HG03095 (cell line): ENCODE results near the gene ABCG1.
"Not testable (repeated sequence)": the region's sequence is repeated elsewhere in the genome, so short reads cannot be mapped to it uniquely, and the experiment has no call there.

Experiments used
- ATAC-seq: cut with Tn5 transposase; IDR thresholded peaks from one replicate; pipeline ENCODE4 v1.9.1; 2021; ENCODE audit warnings: moderate library complexity; ENCODE audit not compliant: unreplicated experiment

Gene ABCG1

DNA sequence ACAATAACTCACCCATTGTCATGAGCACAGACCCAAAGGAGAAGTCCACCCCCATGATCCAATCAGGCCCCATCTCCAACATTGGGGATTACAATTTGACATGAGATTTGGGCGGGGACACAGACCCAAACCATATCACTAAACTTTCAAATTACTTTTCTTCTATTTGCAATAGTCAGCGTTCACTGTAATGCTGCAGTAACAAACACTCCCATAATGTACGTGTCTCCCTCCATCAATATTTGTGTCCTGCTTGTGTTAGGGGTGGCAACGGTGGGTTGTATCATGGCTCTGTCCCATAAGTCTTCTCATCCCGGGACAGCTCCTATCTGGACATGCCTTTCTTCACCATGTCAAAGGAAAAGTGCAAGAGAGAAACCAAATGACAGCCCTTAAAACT is 70.0 kb downstream of the ABCG1 start:
- ATAC-seq: no peak

DNA sequence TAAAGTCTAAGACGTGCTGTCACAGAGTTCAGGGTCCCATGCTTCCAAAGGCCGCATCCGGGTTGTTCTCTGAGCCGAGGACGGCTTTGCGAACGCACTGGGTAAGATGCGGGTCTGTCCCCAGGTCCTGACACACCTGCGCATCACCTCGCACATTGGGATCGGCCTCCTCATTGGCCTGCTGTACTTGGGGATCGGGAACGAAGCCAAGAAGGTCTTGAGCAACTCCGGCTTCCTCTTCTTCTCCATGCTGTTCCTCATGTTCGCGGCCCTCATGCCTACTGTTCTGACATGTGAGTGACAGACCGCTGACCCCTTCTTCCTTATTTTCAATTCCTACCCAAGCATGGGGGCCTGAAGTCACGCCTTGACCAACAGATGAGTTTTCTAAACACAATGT is 71.0 kb downstream of the ABCG1 start:
- no peak for ATAC-seq

DNA sequence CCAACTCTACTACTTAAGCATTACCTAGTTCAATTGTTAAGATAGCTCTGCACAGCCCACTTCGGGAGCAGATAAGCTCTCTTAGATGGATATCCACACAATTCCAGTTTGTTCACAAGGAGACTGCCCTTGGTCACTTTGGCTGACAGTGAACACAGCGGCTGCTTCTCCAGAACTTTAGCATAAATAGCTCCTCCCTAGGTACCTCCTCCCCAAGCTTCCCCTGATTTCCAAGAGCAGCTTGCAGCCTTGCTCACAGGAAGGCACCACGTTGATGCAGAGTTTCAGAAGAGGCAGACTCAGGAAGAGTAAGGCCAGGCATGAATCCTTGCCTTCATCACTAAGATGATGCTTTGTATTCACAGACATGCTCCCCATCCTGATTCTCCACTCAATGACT is 71.6 kb downstream of the ABCG1 start:
- no peak for ATAC-seq

DNA sequence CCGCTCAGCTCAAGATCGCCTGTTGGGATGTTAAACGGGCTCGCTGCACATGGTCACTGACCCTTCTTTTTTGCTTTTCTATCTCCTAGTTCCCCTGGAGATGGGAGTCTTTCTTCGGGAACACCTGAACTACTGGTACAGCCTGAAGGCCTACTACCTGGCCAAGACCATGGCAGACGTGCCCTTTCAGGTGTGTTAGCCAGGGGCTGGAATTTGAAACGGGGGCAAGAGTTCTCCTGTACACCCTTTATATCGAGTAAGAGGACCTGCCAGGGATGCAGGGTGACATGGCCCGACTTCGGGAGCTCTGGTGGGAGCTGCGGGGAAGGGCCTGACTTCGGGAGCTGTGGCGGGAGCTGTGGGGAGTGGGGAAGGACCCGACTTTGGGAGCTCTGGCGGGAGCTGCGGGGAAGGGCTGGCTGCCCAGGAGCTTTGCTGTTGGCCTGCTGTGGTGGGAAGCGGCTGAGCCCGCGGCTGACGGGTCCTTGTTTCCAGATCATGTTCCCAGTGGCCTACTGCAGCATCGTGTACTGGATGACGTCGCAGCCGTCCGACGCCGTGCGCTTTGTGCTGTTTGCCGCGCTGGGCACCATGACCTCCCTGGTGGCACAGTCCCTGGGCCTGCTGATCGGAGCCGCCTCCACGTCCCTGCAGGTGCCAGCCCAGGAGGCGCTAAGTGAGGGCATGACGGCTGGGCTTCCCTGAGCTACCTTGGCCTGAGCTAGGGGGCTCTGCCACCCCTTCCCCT is 72.2 kb downstream of the ABCG1 start:
- ATAC-seq: no peak

DNA sequence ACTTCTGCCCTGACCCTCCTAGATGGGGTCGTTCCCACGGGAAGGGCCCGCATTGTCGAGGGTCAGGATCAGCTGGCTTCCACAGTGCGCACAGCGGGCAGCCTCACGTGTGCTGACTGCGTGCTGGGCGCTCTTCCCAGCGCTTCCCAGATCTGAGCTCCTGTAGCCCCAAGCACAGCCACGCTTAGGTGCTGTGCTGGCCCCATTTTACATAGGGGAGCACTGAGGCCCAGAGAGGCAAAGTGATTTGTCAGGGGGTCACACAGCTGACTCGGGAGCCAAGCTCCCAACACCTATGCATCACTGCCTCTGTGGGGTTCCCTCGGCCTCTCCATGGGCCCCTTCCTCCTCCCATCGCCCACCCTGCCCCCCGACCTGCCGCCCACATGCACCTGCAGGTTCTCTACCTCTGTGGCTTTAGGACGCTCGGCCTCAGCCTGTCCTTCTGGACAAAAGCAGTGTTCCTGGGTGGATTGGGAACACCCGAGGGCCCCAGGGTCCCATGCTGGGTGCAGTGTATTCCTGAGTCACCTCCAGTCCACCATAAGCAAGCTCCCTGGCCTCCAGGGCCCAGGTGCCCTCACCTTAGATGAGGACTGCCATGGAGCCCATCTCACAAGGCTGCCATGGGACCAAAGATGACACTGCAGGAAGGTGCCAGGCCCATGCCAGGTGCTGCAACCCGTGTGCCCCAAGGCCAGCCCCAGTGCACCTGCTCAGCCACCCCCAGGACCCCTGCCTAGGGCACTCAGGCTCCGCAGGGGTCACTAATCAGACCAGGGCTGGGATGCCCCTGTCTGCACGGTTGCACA is 73.0 kb downstream of the ABCG1 start:
- no peak for ATAC-seq

DNA sequence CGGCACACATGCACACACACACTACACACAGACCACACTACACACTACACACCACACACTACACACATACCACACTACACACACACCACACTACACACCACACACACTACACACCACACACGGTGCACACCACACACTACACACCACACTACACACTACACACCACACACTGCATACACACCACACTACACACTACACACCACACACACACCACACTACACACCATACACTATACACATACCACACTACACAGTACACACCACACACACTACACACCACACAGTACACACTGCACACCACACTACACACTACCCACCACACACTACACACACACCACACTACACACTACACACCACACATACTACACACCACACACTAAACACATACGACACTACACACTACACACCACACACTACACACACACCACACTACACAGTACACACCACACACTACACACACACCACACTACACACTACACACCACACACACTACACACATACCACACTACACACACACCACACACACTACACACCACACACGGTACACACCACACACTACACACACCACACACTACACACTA is 73.7 kb downstream of the ABCG1 start:
- ATAC-seq: not testable (repeated sequence)

DNA sequence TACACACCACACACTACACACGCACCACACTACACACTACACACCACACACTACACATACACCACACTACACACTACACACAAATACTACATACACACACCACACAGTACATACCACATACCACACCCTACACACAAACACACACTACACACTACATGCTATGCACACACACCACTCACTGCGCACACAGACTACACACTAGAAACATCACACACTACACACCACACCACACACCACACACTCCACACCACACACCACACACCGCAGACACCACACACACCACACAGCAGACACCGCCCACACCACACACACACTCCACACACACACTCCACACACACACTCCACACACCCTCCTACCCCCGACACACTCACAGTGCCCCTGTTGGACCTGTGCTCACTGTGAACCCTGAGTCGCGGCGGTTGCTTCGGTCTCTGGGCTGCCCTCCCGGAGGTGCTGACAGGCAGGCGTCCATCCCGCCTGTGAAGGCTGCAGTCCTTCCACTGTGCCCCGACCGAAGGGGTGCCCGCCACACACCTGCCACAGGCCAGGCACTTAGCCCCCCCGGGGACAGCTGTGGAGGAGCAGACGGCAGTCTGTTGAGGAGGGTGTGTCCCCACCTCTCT is 74.8 kb downstream of the ABCG1 start:
- no peak for ATAC-seq

DNA sequence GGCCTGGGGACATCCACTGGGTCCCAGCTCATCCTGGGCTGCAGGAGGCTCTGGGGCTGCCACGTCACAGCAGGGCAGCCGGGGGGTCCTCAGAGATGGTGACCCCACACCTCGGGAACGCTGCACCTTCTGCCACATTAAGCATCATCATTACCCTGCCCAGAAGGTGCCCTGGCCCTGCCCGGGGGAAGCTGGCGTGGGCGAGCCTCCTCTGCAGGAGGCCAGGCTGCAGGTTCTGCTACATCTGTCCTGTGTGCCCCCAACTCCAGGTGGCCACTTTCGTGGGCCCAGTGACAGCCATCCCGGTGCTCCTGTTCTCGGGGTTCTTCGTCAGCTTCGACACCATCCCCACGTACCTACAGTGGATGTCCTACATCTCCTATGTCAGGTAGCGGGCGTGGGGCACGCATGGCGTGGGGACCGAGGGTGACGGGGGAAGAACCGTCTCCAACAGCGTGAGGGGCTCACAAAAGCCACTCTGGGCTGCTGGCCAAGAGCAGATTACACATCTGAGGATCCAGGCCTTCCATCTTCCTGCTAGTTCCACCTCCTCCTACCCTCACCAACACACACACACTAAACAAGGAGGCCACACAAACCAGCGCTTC is 75.4 kb downstream of the ABCG1 start:
- ATAC-seq: no peak

DNA sequence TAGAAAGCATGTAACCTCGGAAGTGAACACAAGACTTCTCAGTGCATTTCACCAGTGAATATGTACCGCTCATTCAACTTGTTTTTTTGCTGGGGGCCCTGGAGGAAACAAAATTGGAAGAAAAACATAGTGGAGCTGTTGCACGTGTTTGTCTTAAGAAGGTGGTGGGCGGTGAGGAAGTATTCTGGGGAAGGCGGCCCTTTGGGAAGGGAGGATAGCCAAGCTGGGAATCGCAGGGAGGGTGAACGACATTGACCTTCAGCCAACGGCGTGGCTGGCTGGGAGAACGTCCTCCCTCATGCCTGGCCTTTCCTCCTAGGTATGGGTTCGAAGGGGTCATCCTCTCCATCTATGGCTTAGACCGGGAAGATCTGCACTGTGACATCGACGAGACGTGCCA is 76.9 kb downstream of the ABCG1 start:
- no peak for ATAC-seq

DNA sequence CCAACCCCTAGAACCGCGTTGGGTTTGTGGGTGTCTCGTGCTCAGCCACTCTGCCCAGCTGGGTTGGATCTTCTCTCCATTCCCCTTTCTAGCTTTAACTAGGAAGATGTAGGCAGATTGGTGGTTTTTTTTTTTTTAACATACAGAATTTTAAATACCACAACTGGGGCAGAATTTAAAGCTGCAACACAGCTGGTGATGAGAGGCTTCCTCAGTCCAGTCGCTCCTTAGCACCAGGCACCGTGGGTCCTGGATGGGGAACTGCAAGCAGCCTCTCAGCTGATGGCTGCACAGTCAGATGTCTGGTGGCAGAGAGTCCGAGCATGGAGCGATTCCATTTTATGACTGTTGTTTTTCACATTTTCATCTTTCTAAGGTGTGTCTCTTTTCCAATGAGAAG is 77.6 kb downstream of the ABCG1 start:
- ATAC-seq: no peak

DNA sequence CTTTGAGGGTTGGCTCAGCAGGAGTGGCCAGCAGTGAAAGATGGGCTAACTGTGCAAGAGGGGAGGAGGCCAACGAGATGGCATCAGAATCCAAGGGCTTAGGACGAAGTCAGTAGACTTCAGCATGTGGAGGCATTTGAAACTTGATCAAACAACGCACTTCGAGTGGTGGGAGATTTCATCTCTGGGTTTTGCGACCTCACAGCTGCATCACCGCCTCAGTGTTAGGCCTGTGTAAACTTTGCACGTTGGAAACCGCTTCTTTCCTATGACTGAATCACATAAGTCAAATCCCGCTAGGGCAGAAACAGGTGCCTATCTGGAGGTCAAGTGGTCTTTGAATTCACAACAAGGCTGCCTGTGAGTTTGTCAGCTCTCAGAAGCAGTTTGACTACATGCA is 78.4 kb downstream of the ABCG1 start:
- ATAC-seq: no peak

DNA sequence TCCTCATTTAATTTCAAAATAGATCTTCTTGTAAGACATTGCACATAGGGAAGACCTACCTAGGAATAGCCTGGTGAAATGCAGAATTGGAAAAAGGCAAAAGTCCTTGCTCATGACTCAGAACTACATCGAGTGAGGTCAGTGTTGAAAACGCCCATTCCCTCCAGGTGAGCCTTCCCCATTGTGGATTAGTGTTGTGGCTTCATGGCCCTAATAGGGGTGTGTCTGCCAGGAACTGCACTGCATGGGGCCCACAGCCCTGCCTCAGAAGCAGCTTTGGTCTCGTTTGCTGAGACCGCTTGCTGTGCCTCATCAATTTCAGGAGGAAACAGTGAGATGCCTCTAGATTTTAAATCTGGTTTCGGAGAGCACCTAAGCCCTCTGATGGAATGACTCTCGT is 79.3 kb downstream of the ABCG1 start:
- no peak for ATAC-seq

DNA sequence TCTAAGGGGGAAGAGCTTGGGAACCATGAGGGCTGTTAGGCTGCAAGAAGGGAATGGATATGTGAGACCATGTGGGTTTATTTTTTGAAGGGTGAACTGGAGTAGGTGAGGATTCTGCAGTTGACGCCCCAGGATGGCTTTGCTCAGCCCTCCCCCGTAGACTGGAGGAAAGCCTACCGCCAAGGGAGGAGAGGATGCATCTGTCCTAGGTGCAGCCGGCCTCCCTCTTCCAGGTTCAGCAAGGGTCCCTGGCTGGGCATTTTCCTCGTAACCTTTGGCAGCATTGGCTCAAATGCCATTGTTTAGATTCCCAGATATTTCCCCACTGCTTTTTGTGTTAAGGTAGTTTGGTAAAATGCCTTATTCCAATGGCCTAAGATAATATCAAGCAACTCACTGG is 79.7 kb downstream of the ABCG1 start:
- no peak for ATAC-seq

DNA sequence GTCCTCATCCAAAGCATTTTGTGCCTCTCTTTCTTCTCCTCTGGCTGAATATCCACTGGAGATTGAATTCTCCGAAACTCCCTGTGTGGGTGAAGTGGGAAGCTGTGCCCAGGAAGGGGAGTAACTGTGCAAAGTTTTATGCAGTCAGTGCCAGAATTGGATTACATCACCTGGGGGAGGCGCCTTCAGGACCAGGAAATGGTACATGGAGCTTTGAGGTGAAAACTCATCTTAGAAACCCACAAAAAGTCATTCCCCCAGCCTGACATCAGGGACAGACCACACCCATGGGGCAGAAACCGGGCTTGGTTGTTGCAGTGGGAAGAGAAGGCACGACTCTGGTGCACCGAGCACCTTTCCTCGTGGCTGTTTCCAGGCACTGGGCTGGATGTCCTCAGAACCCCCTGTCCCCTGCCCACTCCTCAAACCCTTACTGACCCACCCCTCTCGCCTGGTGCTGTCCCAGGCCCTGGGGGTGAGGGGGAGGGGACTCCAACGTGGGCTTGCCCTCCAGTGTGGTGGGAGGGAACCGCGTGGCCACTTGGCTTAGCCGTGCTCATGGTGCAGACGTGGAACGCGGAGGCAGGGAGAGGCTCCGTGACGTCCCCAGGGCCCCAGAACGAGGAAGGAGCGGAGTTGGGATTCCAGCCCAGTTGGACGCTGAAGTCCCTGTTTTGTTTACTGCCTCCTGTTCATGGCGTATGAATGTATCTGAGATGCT is 80.5 kb downstream of the ABCG1 start:
- ATAC-seq: no peak

DNA sequence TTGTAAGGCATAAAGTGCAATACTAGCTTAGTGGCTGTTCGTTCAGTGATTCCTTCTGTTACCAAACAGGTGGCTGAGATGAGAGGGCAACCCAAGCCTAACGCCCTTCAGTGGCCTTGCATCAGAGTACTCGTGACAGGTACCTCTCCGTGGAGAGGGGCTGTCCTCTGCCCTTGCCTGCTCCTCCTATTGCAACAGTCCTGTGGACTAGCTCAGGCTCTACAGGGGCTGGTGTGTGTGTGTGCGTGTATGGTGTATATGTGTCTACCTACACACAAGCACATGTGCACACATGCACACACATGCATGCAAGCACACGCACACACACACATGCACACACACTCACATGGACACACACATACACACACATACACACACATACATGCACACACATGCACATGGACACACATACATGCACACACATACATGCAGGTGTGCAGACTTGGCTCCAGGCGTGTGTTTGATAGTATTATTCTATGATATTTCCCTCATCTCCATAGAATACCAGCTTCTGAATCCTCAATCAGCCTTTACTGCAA is 81.2 kb downstream of the ABCG1 start:
- no peak for ATAC-seq

DNA sequence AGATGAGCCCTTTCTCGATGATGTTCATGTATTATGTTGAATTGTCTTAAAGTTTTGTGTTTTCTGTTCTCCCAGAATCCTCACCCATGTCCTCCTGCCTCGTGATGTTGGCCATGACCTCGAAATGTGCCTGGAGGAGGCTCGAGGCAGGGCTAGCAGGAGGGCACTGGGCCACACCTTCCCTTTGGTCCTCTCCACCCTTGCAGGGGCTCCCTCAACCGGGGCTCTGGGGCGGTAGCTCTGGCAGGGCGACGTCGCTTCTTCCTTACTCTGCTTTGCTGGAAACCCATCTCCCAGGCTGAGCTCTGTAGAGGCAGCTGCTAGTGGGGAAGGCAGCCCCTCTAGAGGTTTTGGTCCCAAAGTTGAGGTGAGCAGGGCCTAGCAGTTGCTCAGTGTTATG is 82.0 kb downstream of the ABCG1 start:
- no peak for ATAC-seq

DNA sequence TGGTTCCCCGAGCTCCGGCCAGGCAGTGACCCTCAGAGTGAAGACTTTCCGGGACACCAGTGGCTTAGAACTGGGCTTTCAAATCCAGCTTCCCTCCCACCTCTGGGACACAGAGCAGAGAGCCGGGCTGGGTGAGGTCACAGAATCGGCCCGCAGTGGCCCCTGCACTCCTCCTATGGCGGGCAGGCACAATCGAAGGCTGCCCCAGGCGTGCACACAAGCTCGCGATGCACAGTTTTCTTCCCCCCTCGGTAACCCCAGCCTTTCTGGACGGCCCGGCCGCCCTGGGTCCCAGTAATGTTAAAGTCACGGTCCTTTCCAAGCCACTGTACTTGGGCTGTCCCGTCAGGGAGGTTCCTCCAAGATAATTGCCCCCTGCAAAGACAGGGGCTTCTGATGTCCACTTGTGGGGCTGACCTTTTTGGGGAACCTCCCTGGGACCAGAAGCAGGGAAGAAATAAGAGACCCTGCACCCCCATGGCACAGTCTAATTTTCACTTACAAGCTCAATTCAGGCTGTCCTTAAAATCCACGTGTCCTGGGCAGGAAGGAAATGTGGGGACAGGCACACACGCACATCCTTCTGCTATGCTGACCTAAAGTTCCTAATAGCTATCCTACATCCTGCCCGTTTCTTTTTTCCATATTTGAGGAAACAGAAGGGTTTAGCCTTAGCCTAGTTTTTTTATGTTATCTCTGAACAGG is 82.6 kb downstream of the ABCG1 start:
- no peak for ATAC-seq

DNA sequence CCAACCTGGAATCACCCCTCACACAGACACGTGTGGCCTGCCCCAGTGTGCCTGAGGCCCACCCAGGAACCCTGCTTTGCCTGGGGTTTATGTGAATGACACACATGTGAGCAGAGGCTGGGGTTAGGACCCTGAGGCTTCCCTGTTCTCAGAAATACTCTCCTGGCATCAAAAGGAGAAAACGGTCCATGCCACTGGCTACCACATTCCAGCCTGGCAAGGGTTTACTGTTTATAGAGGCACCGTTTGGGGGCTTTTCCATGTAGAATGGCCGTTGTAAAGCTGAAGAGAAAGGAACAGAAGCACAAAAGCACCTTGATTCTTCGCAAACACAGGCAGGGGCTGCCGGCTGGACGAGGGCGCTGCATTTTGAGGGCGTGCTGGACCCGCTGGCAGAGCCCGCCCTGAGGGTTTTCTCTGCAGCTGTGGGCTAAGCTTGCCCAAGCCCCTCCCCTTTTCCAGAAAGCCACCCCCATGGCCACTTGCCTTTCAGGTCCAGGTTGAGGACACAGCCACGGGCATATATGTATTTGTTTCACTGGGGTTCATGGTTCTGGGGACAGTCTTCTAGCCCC is 83.2 kb downstream of the ABCG1 start:
- ATAC-seq: no peak

DNA sequence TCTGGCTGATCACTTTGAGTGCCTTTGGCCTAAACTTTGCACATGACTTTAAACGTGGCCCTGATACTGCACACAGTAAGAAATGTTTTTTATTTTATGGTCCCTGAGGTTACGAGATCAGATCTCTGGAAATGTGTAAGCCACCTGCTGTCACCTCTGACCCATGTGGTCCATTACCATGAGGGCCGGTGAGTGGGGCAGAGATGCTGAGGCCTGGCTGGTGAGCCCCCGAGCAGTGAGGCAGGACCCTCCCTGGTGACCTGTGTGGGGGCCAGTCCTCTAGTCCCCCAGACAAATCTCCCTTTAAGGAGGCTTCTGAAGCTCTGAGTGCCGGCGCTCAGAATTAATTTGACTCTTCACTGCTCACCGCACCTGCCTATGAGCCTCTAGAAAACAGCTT is 83.9 kb downstream of the ABCG1 start:
- ATAC-seq: no peak
